Measurements from ENCODE around the gene SPATA13. TPM values are rescaled to one million over a fixed set of nuclear protein-coding genes. Genes with fewer than 3 reads are reported as not detected.
A peak's percentile ranks its signal among the peaks of the same experiment; 100 is the strongest.
"Not testable (repeated sequence)": the region's sequence is repeated elsewhere in the genome, so short reads cannot be mapped to it uniquely, and the experiment has no call there.

Gene SPATA13
- total and polyA plus RNA-seq, 12 donors = 3.3 to 21.4 (median 10.2) TPM

GRCh38 chr13:24340608-24340955, 180.1 kb downstream of the SPATA13 start:
- H3K4me3 ChIP-seq = no peak overlapping the region
- no peak for ATAC-seq
- no peak for DNase-seq
- no peaks in the 10 kb centered on the region for H3K4me1 ChIP-seq
- whole genome bisulfite sequencing, 2 donors = 78 to 83% methylated on average over 26 of the region's 26 CpGs
- H3K27ac ChIP-seq = no peak overlapping the region
- no peaks in the 10 kb centered on the region for H3K36me3 ChIP-seq
- H3K27me3 ChIP-seq = peaks cover 0 to 14% (median under 1%) of the 10 kb centered on the region in 7 donors
- no peaks in the 10 kb centered on the region for H3K9me3 ChIP-seq
- intact Hi-C loops (cut with DNase I) = no loop called here
- TF ChIP-seq CTCF (IDR thresholded peaks at IDR 0.05) = no peak

- Histone ChIP-seq H3K4me3 (no peak overlapping the region), H3K27me3 (peaks cover 0 to 14% (median 0%) of the 10 kb centered on the region in 7 donors), H3K9me3 (no peaks in the 10 kb centered on the region), H3K27ac (no peak overlapping the region), H3K36me3 (no peaks in the 10 kb centered on the region), H3K4me1 (no peaks in the 10 kb centered on the region)
- intact Hi-C loops (cut with DNase I) = no loop called here
- DNase-seq (no peak), ATAC-seq (no peak)
- TF ChIP-seq CTCF (IDR thresholded peaks at IDR 0.05) = no peak
- WGBS, 2 donors = 74 to 78% methylated on average over 3 of the region's 3 CpGs
These were observed 180.9 kb downstream of the SPATA13 start for GRCh38 chr13:24341439-24341838.

- WGBS, 2 donors = 86 to 87% methylated on average over 5 of the region's 5 CpGs
These were observed 187.9 kb downstream of the SPATA13 start for GRCh38 chr13:24348385-24348784.

GRCh38 chr13:24348797-24349515, 188.4 kb downstream of the SPATA13 start:
- 73 to 78% methylated on average over 6 of the region's 6 CpGs for WGBS, 2 donors
- DNase-seq = no peak
- no peak for TF ChIP-seq CTCF (IDR thresholded peaks at IDR 0.05)
- Histone ChIP-seq H3K9me3 (no peaks in the 10 kb centered on the region), H3K4me1 (no peaks in the 10 kb centered on the region), H3K4me3 (no peak overlapping the region), H3K27me3 (no peaks in the 10 kb centered on the region), H3K36me3 (no peaks in the 10 kb centered on the region), H3K27ac (no peak overlapping the region)
- intact Hi-C loops (cut with DNase I) = no loop called here
- ATAC-seq = peak in 1 of 8 donors; percentile 25

More at GRCh38 chr13:24348385-24348784, 187.9 kb downstream of the SPATA13 start:
- ATAC-seq (no peak), DNase-seq (no peak)
- H3K36me3 ChIP-seq = no peaks in the 10 kb centered on the region
- no peak overlapping the region for H3K4me3 ChIP-seq
- intact Hi-C loops (cut with DNase I) = no loop called here
- no peaks in the 10 kb centered on the region for H3K9me3 ChIP-seq
- no peaks in the 10 kb centered on the region for H3K27me3 ChIP-seq
- H3K4me1 ChIP-seq = no peaks in the 10 kb centered on the region
- H3K27ac ChIP-seq = no peak overlapping the region
- TF ChIP-seq CTCF (IDR thresholded peaks at IDR 0.05) = no peak

- H3K27ac ChIP-seq; intact Hi-C loops (cut with DNase I); ATAC-seq; H3K4me3 ChIP-seq; H3K27me3 ChIP-seq; H3K9me3 ChIP-seq; H3K4me1 ChIP-seq; H3K36me3 ChIP-seq; DNase-seq: not testable (repeated sequence)
- WGBS, 2 donors = 88 to 95% methylated on average over 3 of the region's 3 CpGs
These were observed 189.5 kb downstream of the SPATA13 start for GRCh38 chr13:24349778-24350664.
